Endothelial cell of umbilical vein (primary cell): Measurements from ENCODE around the gene RSRC1. TPM values are rescaled to one million over a fixed set of nuclear protein-coding genes. Genes with fewer than 3 reads are reported as not detected.

Source experiments
- BruUV-seq: library from RNA; stranded (reverse); fragments of 400-500 nt; replicated peaks from 2 replicates; lab custom pipeline; 2021; lab: Mats Ljungman, UMichigan
- CTCF ChIA-PET: fragments of 300-600, 350-600 bp; sonication (Branson Sonifier 250); formaldehyde crosslinking; loops from one replicate; lab custom pipeline; 2021; ENCODE audit warnings: antibody characterized with exemption, inconsistent platforms; lab: Charles Lee
- POLR2A ChIA-PET: fragments of 300-600, 350-600 bp; sonication (Branson Sonifier 250); formaldehyde crosslinking; loops from one replicate; lab custom pipeline; 2021; ENCODE audit warnings: antibody characterized with exemption, inconsistent platforms; lab: Charles Lee
- DNase-seq: peaks from one replicate; pipeline ENCODE4 v3.0.0-alpha.2; 2011; ENCODE audit warnings: low read depth, low spot score
- FAIRE-seq: peaks from 2 replicates; lab custom pipeline; 2011; peaks lifted over from hg19 to GRCh38; lab: Jason Lieb, UNC
- H2AFZ ChIP-seq: 2 replicates; pipeline ENCODE4 v1.6.0; 2012; ENCODE audit warnings: low read depth, low read length, control low read depth, inconsistent platforms
- H3K27ac ChIP-seq: 2 replicates; pipeline ENCODE4 v1.5.1; 2011; ENCODE audit warnings: low read depth, mild to moderate bottlenecking, control low read depth, low read length, moderate library complexity; ENCODE audit not compliant: insufficient read depth
- H3K27me3 ChIP-seq, 2 experiments: 2 replicates each; pipeline versions ENCODE4 v1.6.0 to v1.6.1; 2011; ENCODE audit warnings: low read length in 2 of 2, mixed read lengths in 1 of 2; ENCODE audit not compliant: control insufficient read depth in 2 of 2, insufficient read depth in 2 of 2
- H3K36me3 ChIP-seq, 2 experiments: 2 replicates in 1 of 2; 3 replicates in 1 of 2; pipeline ENCODE4 v1.5.1; 2011; ENCODE audit warnings: low read length in 2 of 2, mild to moderate bottlenecking in 1 of 2, moderate library complexity in 1 of 2; ENCODE audit not compliant: control insufficient read depth in 2 of 2, insufficient read depth in 2 of 2; ENCODE audit errors: extremely low read depth in 1 of 2
- H3K4me1 ChIP-seq: 3 replicates; pipeline ENCODE4 v1.5.1; 2011; ENCODE audit warnings: mild to moderate bottlenecking, low read length; ENCODE audit not compliant: control insufficient read depth, insufficient read depth; ENCODE audit errors: extremely low read depth
- H3K4me2 ChIP-seq: 2 replicates; pipeline ENCODE4 v1.6.1; 2011; ENCODE audit warnings: low read length, control low read depth, mixed read lengths; ENCODE audit not compliant: insufficient read depth
- H3K4me3 ChIP-seq, 3 experiments: fragments of 200-600 bp in 1 of 3; sonication (generic), shearing (Covaris generic) in 1 of 3; replicated peaks in 1 of 3; 2 replicates each; pipeline ENCODE4 v1.5.1; 2011 to 2016; ENCODE audit warnings: control low read depth in 3 of 3, low read length in 3 of 3, mild to moderate bottlenecking in 2 of 3, inconsistent platforms in 1 of 3, low read depth in 1 of 3, moderate library complexity in 1 of 3; ENCODE audit not compliant: insufficient read depth in 1 of 3
- H3K79me2 ChIP-seq: 2 replicates; pipeline ENCODE4 v1.6.0; 2012; ENCODE audit warnings: low read length, inconsistent platforms; ENCODE audit not compliant: control insufficient read depth, insufficient read depth
- H3K9ac ChIP-seq: replicated peaks from 2 replicates; pipeline ENCODE3; 2011; ENCODE audit warnings: low read length, control low read depth; ENCODE audit not compliant: insufficient read depth; ENCODE audit errors: extremely low read depth
- H3K9me1 ChIP-seq: replicated peaks from 3 replicates; pipeline ENCODE4 v1.6.0; 2011; ENCODE audit warnings: mild to moderate bottlenecking, low read length; ENCODE audit not compliant: control insufficient read depth, insufficient read depth; ENCODE audit errors: extremely low read depth
- H3K9me3 ChIP-seq: replicated peaks from 2 replicates; pipeline ENCODE4 v1.5.1; 2012; ENCODE audit warnings: low read length, inconsistent platforms; ENCODE audit not compliant: control insufficient read depth, insufficient read depth
- H4K20me1 ChIP-seq: replicated peaks from 2 replicates; pipeline ENCODE3; 2011; ENCODE audit warnings: mild to moderate bottlenecking, low read length; ENCODE audit not compliant: control insufficient read depth, insufficient read depth; ENCODE audit errors: extremely low read depth
- CTCF ChIP-seq, 2 donors: IDR thresholded peaks; 1 replicate in 1 of 2; 2 replicates in 1 of 2; pipeline ENCODE4 v1.5.1; 2011; ENCODE audit warnings: low read length in 2 of 2, mild to moderate bottlenecking in 2 of 2, moderate library complexity in 2 of 2, control low read depth in 1 of 2, inconsistent platforms in 1 of 2, low read depth in 1 of 2; ENCODE audit not compliant: insufficient read depth in 1 of 2; ENCODE audit errors: extremely low read depth in 1 of 2
- EZH2 ChIP-seq: IDR thresholded peaks from 2 replicates; pipeline ENCODE4 v1.6.1; 2012; ENCODE audit warnings: borderline replicate concordance, low read depth, mild to moderate bottlenecking, moderate library complexity, low read length, inconsistent platforms; ENCODE audit not compliant: severe bottlenecking
- FOS ChIP-seq: IDR thresholded peaks from 2 replicates; pipeline ENCODE4 v1.6.1; 2011; ENCODE audit warnings: mild to moderate bottlenecking, low read length, moderate library complexity, borderline replicate concordance; ENCODE audit not compliant: insufficient read depth
- GATA2 ChIP-seq: IDR thresholded peaks from 2 replicates; pipeline ENCODE4 v1.7.0; 2011; ENCODE audit warnings: low read depth, mild to moderate bottlenecking, moderate library complexity, mixed read lengths, low read length; ENCODE audit not compliant: insufficient read length, insufficient read depth
- JUN ChIP-seq: IDR thresholded peaks from 2 replicates; pipeline ENCODE4 v1.6.1; 2011; ENCODE audit warnings: borderline replicate concordance, low read depth; ENCODE audit not compliant: insufficient read length, insufficient read depth
- MAX ChIP-seq: IDR thresholded peaks from 2 replicates; pipeline ENCODE4 v1.6.1; 2011; ENCODE audit not compliant: insufficient read depth, insufficient read length
- MYC ChIP-seq: IDR thresholded peaks from one replicate; pipeline ENCODE4 v1.6.1; 2011; ENCODE audit warnings: mild to moderate bottlenecking, low read depth, low read length
- POLR2AphosphoS5 ChIP-seq: IDR thresholded peaks from 2 replicates; pipeline ENCODE4 v1.6.1; 2012; ENCODE audit warnings: low read depth, mild to moderate bottlenecking, control low read depth, low read length, moderate library complexity; ENCODE audit not compliant: insufficient read depth
- dilution Hi-C: fragments of 300-500 bp; cut with MboI; formaldehyde crosslinking; loops from one replicate; pipeline ENCODE4 v1.15.0; 2019; ENCODE audit warnings: low sequenced_read_pairs; ENCODE audit not compliant: extremely low pct_ligation_motif_present
- intact Hi-C: fragments of 100-400 bp; cut with micrococcal nuclease; formaldehyde crosslinking; loops from one replicate; pipeline ENCODE4 v1.10.0; 2022
- polyA plus RNA-seq, 4 experiments: library from polyadenylated mRNA; depleted of rRNA in 3 of 4; stranded (reverse) in 3 of 4; unstranded in 1 of 4; fragments of >200 nt; gene quantifications; 2 replicates each; pipeline versions ENCODE4 v1.2.1 to v1.2.3, GENCODE V29; 2011 to 2012; ENCODE audit warnings: missing spikeins in 1 of 4
- total RNA-seq: library from RNA; stranded (reverse); gene quantifications from 2 replicates; pipeline ENCODE4 v1.2.3, GENCODE V29; 2021

RSRC1 gene
- total and polyA plus RNA-seq, 2 donors (not counting 3 experiments of a cell fraction or from before 2014, with no cell fraction given) = 1.8 to 25.4 TPM

DNA sequence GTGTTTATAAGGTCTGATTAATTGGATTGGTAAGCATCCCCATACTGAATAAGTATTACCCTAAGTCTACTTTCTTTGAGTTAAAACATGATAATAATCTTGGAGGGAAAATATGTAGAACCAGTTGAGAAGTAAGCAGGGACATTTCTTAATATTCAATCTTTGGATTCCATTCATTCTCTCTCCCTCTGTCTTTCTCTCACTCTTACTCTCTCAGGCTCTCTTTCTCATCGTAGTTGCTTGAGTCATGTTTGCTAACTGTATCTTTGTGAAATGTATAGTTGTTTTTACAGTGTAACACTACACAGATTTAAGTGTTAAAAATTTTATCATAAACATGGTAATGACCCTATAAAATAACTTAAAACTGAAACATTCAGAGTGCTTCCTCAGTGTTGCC, 163.8 kb downstream of the RSRC1 start:
- Histone ChIP-seq H3K79me2 (no peaks in the 10 kb centered on the region), H3K9ac (no peak overlapping the region), H3K27ac (no peak overlapping the region), H3K9me1 (no peaks in the 10 kb centered on the region), H3K36me3 (no peaks in the 10 kb centered on the region), H2AFZ (no peak overlapping the region), H3K4me2 (no peak overlapping the region), H3K27me3 (no peaks in the 10 kb centered on the region), H3K9me3 (no peaks in the 10 kb centered on the region), H4K20me1 (no peaks in the 10 kb centered on the region), H3K4me1 (no peaks in the 10 kb centered on the region), H3K4me3 (no peak overlapping the region)
- intact Hi-C loops (no loop called here), dilution Hi-C loops (no loop called here)
- ChIA-PET CTCF (no interaction called here), POLR2A (no interaction called here)
- BruUV-seq = no TSS peak
- FAIRE-seq = no peak
- DNase-seq = no peak
- no peak for TF ChIP-seq FOS

DNA sequence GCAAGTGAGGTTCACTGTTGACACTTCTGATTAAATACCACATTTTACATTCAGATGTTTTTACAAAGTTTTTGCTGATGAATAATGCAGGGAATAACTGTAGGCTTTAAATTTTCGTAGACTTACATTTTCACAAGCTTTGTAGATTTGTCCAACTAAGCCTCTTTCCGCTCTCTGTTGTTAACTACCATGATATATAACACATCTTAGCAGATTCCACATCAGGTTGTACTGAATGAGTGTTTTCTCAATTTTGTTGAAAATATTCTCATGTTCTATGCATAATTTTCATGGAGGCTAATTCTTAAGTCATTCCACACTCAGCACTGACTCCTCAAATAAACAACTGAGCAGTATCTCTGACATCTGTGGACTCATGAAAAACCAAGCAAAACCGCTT, 168.3 kb downstream of the RSRC1 start:
- H3K4me1 ChIP-seq = no peaks in the 10 kb centered on the region
- DNase-seq = no peak
- H3K9ac ChIP-seq = no peak overlapping the region
- H4K20me1 ChIP-seq = no peaks in the 10 kb centered on the region
- BruUV-seq = no TSS peak
- H3K36me3 ChIP-seq = no peaks in the 10 kb centered on the region
- ChIA-PET POLR2A (no interaction called here), CTCF (no interaction called here)
- no peaks in the 10 kb centered on the region for H3K79me2 ChIP-seq
- TF ChIP-seq GATA2 (no peak), MAX (no peak), CTCF (IDR thresholded peaks at IDR 0.05; ENCODE audit: extremely low read depth in 1 of 2, insufficient read depth in 1 of 2, low read depth in 1 of 2, low read length in 2 of 2) (no peak), EZH2 (no peak), JUN (no peak), MYC (no peak), POLR2AphosphoS5 (no peak)
- intact Hi-C loops = no loop called here
- H3K27me3 ChIP-seq = no peaks in the 10 kb centered on the region
- H3K27ac ChIP-seq = no peak overlapping the region
- no peak overlapping the region for H3K4me3 ChIP-seq
- no peak overlapping the region for H3K4me2 ChIP-seq
- dilution Hi-C loops = no loop called here
- H3K9me1 ChIP-seq = no peaks in the 10 kb centered on the region
- H2AFZ ChIP-seq = no peak overlapping the region
- no peaks in the 10 kb centered on the region for H3K9me3 ChIP-seq
- FAIRE-seq = no peak
